NB4 (cell line): Measurements from ENCODE around the gene SEMA3A.

Source experiments
- DNase-seq: peaks from one replicate; pipeline ENCODE4 v3.0.0; 2010; ENCODE audit warnings: low read depth
- H3K4me3 ChIP-seq: one replicate; pipeline ENCODE4 v1.5.1; 2011; ENCODE audit warnings: mild to moderate bottlenecking, low read depth, low read length, moderate library complexity
- MYC ChIP-seq: IDR thresholded peaks from 2 replicates; pipeline ENCODE4 v1.6.1; 2011; ENCODE audit warnings: low read depth, low read length
- POLR2A ChIP-seq: IDR thresholded peaks from 2 replicates; pipeline ENCODE4 v1.6.1; 2011; ENCODE audit warnings: mild to moderate bottlenecking; ENCODE audit not compliant: insufficient read length; ENCODE audit errors: extremely low read depth
- TF ChIP-seq, protein P1 (sequence below): IDR thresholded peaks from 2 replicates; pipeline ENCODE4 v1.6.1; 2011; ENCODE audit warnings: low read depth, low read length
- TF ChIP-seq, protein P2 (sequence below): IDR thresholded peaks from one replicate; pipeline ENCODE4 v1.5.1; 2012; ENCODE audit warnings: low read depth, low read length

Gene SEMA3A

DNA sequence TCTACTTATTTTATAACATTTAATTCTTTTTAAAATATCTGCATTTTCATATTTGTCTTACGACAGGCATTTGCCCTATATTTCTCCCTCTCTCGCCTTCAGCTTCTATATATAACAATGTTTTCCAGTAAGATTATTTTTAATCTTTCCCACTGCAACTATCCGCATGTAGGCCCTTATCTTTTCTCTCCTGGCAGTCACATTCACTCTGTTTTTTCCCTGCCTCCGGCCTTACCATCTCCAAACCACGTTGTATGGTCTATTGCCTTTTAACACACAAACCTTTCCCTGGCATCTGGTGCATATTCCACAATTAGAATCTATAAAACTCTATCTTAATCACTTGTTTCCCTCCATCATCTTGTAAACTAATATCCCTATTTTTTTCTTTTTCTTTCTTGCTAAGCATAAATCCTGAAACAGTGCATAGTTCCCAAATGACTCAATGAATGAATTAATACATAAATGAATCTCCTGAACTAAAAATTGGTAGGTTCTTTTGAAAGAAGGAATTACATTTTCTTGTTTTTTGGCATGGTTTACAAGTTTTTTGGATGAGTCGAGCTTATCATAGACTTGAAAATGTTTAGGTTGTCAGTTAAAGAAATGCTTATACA lies 173.2 kb downstream of the SEMA3A start:
- no peak for DNase-seq
- TF ChIP-seq, protein P1, sequence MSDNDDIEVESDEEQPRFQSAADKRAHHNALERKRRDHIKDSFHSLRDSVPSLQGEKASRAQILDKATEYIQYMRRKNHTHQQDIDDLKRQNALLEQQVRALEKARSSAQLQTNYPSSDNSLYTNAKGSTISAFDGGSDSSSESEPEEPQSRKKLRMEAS, result no peak
- TF ChIP-seq POLR2A, result no peak
- H3K4me3 ChIP-seq, result no peak overlapping the region

DNA sequence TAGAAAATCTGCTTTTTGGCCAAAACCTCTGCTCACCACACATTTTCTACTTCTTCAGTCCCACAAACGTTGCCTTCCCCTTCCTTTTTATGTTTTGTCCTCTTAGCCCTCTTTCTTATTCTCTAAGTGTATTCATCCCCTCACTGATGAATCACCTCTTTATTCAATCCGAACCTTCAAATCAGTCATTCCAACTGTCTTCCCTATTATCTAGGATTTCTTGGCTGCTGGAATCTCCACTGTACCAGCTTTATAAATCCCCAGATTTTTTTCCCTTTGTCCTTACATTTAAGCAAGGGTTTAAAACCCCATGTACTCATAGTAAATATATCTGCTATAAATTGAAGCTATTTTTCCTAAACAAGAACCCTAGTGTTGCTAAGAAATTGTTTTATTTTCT lies 176.9 kb downstream of the SEMA3A start:
- DNase-seq, result no peak
- no peak for TF ChIP-seq POLR2A
- no peak for TF ChIP-seq MYC
- TF ChIP-seq, protein P1, result no peak
- TF ChIP-seq, protein P2, sequence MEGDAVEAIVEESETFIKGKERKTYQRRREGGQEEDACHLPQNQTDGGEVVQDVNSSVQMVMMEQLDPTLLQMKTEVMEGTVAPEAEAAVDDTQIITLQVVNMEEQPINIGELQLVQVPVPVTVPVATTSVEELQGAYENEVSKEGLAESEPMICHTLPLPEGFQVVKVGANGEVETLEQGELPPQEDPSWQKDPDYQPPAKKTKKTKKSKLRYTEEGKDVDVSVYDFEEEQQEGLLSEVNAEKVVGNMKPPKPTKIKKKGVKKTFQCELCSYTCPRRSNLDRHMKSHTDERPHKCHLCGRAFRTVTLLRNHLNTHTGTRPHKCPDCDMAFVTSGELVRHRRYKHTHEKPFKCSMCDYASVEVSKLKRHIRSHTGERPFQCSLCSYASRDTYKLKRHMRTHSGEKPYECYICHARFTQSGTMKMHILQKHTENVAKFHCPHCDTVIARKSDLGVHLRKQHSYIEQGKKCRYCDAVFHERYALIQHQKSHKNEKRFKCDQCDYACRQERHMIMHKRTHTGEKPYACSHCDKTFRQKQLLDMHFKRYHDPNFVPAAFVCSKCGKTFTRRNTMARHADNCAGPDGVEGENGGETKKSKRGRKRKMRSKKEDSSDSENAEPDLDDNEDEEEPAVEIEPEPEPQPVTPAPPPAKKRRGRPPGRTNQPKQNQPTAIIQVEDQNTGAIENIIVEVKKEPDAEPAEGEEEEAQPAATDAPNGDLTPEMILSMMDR, result no peak
- no peak overlapping the region for H3K4me3 ChIP-seq

- no peak for DNase-seq
- H3K4me3 ChIP-seq, result no peak overlapping the region
- no peak for TF ChIP-seq POLR2A
Observed at GRCh38 chr7:84013616-84014240, 180.9 kb downstream of the SEMA3A start.

GRCh38 chr7:84009782-84010181 lies 184.8 kb downstream of the SEMA3A start:
- TF ChIP-seq MYC (no peak), POLR2A (no peak)
- TF ChIP-seq, protein P2, result no peak
- TF ChIP-seq, protein P1, result no peak
- H3K4me3 ChIP-seq, result no peak overlapping the region
- DNase-seq, result no peak

- TF ChIP-seq MYC (no peak), POLR2A (no peak)
- TF ChIP-seq, protein P2, result no peak
- TF ChIP-seq, protein P1, result no peak
- H3K4me3 ChIP-seq, result no peak overlapping the region
- no peak for DNase-seq
Observed at GRCh38 chr7:84009051-84009450, 185.5 kb downstream of the SEMA3A start.

GRCh38 chr7:84003191-84003590 lies 191.4 kb downstream of the SEMA3A start:
- no peak for TF ChIP-seq POLR2A
- TF ChIP-seq MYC, result no peak
- TF ChIP-seq, protein P1, result no peak
- TF ChIP-seq, protein P2, result no peak
- DNase-seq, result no peak
- no peak overlapping the region for H3K4me3 ChIP-seq

GRCh38 chr7:84002348-84002747 lies 192.2 kb downstream of the SEMA3A start:
- no peak for DNase-seq
- no peak overlapping the region for H3K4me3 ChIP-seq
- TF ChIP-seq, protein P2, result no peak
- TF ChIP-seq POLR2A (no peak), MYC (no peak)
- TF ChIP-seq, protein P1, result no peak
